ENCODE measurements around the gene SIAH3. TPM values are rescaled to one million over a fixed set of nuclear protein-coding genes. Genes with fewer than 3 reads are reported as not detected.
"Not testable (repeated sequence)": the region's sequence is repeated elsewhere in the genome, so short reads cannot be mapped to it uniquely, and the experiment has no call there.

The SIAH3 gene
- total RNA-seq, 1 donor from 2014 or later: not detected

DNA sequence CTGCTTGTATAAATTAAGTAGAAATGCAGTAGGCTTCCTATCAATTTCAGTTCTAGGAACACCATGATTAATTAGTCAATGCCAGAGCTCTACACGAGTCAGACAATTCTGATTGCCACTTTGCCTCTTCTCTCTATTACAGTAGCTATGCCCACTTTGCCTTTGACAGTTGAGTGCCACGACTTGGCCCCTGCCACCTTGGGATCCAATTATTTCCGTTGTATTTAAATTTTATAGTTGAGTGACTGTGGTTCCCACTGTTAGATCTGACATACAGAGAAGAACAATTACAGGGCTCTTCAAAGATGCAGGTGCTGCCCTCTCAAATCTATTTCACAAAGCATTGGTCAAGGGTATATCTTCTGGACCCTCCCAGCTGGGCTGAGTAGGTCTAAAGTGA, 94.0 kb downstream of the SIAH3 start:
- DNase-seq (ENCODE audit: low spot score); intact Hi-C loops (cut with DNase I): not testable (repeated sequence)

- not testable (repeated sequence) for DNase-seq (ENCODE audit: low spot score)
These were observed 95.1 kb downstream of the SIAH3 start for GRCh38 chr13:45756498-45756897.

GRCh38 chr13:45752510-45752909, 99.0 kb downstream of the SIAH3 start:
- intact Hi-C loops (cut with DNase I): no loop called here
- no peak for DNase-seq (ENCODE audit: low spot score)

More at GRCh38 chr13:45756498-45756897, 95.1 kb downstream of the SIAH3 start:
- intact Hi-C loops (cut with DNase I): not testable (repeated sequence)

GRCh38 chr13:45751885-45752284, 99.7 kb downstream of the SIAH3 start:
- intact Hi-C loops (cut with DNase I): no loop called here
- DNase-seq (ENCODE audit: low spot score): no peak

- DNase-seq (ENCODE audit: low spot score): no peak
- intact Hi-C loops (cut with DNase I): no loop called here
These were observed 101.0 kb downstream of the SIAH3 start for GRCh38 chr13:45750566-45750965.

GRCh38 chr13:45748941-45749759, 102.4 kb downstream of the SIAH3 start:
- DNase-seq (ENCODE audit: low spot score): no peak
- intact Hi-C loops (cut with DNase I): no loop called here

DNA sequence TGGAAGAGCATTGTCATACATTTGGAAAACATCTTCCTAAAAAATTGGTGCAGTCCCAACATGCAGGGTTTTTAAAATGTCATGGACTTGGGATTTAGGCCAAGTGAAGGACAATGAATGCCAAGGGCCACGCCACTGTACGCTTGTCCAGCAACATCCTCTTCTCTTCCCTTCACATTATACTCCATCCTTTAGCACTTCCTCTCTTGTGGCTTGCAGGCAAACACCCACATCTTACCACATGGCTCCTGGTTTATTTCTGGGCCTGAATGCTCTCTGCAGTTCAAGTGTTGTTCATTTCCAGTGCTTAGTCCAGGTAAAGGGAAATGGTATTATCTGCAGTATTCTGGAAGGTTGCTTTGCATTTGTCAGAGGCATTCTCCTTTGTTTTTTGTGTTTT, 104.5 kb downstream of the SIAH3 start:
- intact Hi-C loops (cut with DNase I): no loop called here
- no peak for DNase-seq (ENCODE audit: low spot score)

GRCh38 chr13:45744979-45745378, 106.6 kb downstream of the SIAH3 start:
- intact Hi-C loops (cut with DNase I): no loop called here
- DNase-seq (ENCODE audit: low spot score): no peak

- intact Hi-C loops (cut with DNase I): no loop called here
- no peak for DNase-seq (ENCODE audit: low spot score)
These were observed 108.6 kb downstream of the SIAH3 start for GRCh38 chr13:45742985-45743384.

GRCh38 chr13:45737571-45738017, 114.0 kb downstream of the SIAH3 start:
- intact Hi-C loops (cut with DNase I): no loop called here
- DNase-seq (ENCODE audit: low spot score): no peak

- intact Hi-C loops (cut with DNase I): no loop called here
- no peak for DNase-seq (ENCODE audit: low spot score)
These were observed 118.2 kb downstream of the SIAH3 start for GRCh38 chr13:45733361-45733760.

DNA sequence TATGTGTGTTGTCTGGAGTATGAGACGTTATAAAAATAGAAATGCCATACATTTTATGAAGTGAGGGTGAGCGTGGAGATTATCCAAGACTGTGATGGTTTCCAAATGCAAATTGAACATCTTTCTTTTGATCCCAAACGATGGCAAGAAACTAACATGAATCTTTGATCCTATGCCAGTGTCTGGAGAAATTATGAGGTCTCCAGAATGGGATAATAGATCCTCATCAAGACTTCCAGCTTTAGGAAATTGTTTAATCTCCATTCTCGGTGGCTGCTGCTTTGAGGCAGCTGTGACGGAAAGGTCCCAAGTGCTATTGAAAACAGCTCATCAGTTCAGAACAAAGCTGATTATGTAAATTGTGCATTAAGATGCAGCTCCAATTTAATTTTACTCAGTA, 118.6 kb downstream of the SIAH3 start:
- intact Hi-C loops (cut with DNase I): no loop called here
- no peak for DNase-seq (ENCODE audit: low spot score)

- intact Hi-C loops (cut with DNase I): no loop called here
- no peak for DNase-seq (ENCODE audit: low spot score)
These were observed 120.1 kb downstream of the SIAH3 start for GRCh38 chr13:45731455-45731854.

DNA sequence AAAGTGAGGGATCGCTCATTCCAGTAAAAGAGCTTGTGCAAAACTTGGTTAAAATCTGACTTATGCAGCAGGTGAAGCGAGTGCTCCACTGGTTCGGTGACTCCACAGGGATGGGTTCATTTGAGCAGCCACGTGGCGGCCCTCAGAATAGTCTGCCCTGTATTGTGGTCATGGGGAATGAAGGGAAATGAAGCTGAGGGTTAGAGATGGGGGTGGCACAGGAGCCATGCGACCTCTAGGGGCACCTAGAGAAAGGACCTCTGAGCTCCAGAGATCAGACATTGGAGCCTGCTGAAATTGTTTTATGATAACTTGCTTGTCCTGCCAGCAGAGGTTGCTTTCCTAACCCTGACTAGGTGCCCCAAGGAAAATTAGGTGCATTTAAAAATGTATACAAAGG, 122.8 kb downstream of the SIAH3 start:
- intact Hi-C loops (cut with DNase I): no loop called here
- DNase-seq (ENCODE audit: low spot score): no peak

Other genes starting within 250 kb of the SIAH3 start
- not detected for gene ERICH6B, start 236.0 kb downstream of the SIAH3 start, total RNA-seq
- gene CBY2, start 149.4 kb downstream of the SIAH3 start, total RNA-seq: not detected
- gene ZC3H13, start 201.0 kb upstream of the SIAH3 start, total RNA-seq: 48.4 TPM